OCI-LY3 (cell line): ENCODE results near the gene LMNTD2.

Experiments used
- EZH2phosphoT487 ChIP-seq: fragments of 200-600 bp; shearing (Covaris generic); IDR thresholded peaks from 2 replicates; pipeline ENCODE4 v1.6.1; 2018; ENCODE audit warnings: antibody characterized with exemption, mixed run types, low read depth
- TF ChIP-seq, protein P1 (sequence below): fragments of 200-600, 300-600 bp; sonication (generic); IDR thresholded peaks from 2 replicates; pipeline ENCODE4 v1.5.1; 2014; ENCODE audit warnings: antibody characterized with exemption, low read length, low read depth

- TF ChIP-seq, protein P1, sequence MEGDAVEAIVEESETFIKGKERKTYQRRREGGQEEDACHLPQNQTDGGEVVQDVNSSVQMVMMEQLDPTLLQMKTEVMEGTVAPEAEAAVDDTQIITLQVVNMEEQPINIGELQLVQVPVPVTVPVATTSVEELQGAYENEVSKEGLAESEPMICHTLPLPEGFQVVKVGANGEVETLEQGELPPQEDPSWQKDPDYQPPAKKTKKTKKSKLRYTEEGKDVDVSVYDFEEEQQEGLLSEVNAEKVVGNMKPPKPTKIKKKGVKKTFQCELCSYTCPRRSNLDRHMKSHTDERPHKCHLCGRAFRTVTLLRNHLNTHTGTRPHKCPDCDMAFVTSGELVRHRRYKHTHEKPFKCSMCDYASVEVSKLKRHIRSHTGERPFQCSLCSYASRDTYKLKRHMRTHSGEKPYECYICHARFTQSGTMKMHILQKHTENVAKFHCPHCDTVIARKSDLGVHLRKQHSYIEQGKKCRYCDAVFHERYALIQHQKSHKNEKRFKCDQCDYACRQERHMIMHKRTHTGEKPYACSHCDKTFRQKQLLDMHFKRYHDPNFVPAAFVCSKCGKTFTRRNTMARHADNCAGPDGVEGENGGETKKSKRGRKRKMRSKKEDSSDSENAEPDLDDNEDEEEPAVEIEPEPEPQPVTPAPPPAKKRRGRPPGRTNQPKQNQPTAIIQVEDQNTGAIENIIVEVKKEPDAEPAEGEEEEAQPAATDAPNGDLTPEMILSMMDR = no peak
- TF ChIP-seq EZH2phosphoT487 = no peak
Observed at GRCh38 chr11:521177-521688, 39.3 kb downstream of the LMNTD2 start.
